Measurements from ENCODE around the gene EPN2. TPM values are rescaled to one million over a fixed set of nuclear protein-coding genes. Genes with fewer than 3 reads are reported as not detected.

The EPN2 gene
- total and polyA plus RNA-seq, 3 donors from 2014 or later, result 60.0 to 66.5 (median 61.1) TPM

GRCh38 chr17:19296786-19297778 lies 59.9 kb downstream of the EPN2 start:
- TF ChIP-seq CTCF (IDR thresholded peaks at IDR 0.05), result no peak
- TF ChIP-seq POLR2A (IDR thresholded peaks at IDR 0.05), result no peak
- WGBS, 2 donors, result 78 to 81% methylated on average over 9 to 11 of the region's 11 CpGs
- H3K36me3 ChIP-seq (ENCODE audit: low read depth, missing control alignments), result no peaks in the 10 kb centered on the region
- no peaks in the 10 kb centered on the region for H3K27me3 ChIP-seq
- H3K27ac ChIP-seq, result no peak overlapping the region
- intact Hi-C loops (cut with DNase I; ENCODE audit: low total_unique reads), result no loop called here
- no peaks in the 10 kb centered on the region for H3K9me3 ChIP-seq
- no peak overlapping the region for H3K4me3 ChIP-seq
- DNase-seq, result no peak
- H3K4me1 ChIP-seq, result peaks cover 12% of the 10 kb centered on the region

- Histone ChIP-seq H3K36me3 (ENCODE audit: low read depth, missing control alignments) (no peaks in the 10 kb centered on the region), H3K27me3 (no peaks in the 10 kb centered on the region), H3K4me1 (peaks cover 24% of the 10 kb centered on the region), H3K27ac (peak overlapping the region in 1 of 2 donors; percentile 74), H3K9me3 (no peaks in the 10 kb centered on the region), H3K4me3 (no peak overlapping the region)
- TF ChIP-seq POLR2A (IDR thresholded peaks at IDR 0.05), result no peak
- no peak for TF ChIP-seq CTCF (IDR thresholded peaks at IDR 0.05)
- intact Hi-C loops (cut with DNase I; ENCODE audit: low total_unique reads), result no loop called here
- DNase-seq, result no peak
- WGBS, 2 donors, result 52 to 60% methylated on average over 6 of the region's 6 CpGs
These were observed 61.5 kb downstream of the EPN2 start for GRCh38 chr17:19298569-19299213.

GRCh38 chr17:19299214-19299747 lies 62.1 kb downstream of the EPN2 start:
- Histone ChIP-seq H3K4me3 (no peak overlapping the region), H3K4me1 (peaks cover 27% of the 10 kb centered on the region), H3K9me3 (no peaks in the 10 kb centered on the region), H3K27me3 (no peaks in the 10 kb centered on the region), H3K36me3 (ENCODE audit: low read depth, missing control alignments) (no peaks in the 10 kb centered on the region), H3K27ac (no peak overlapping the region)
- DNase-seq, result no peak
- TF ChIP-seq POLR2A (IDR thresholded peaks at IDR 0.05) (no peak), CTCF (IDR thresholded peaks at IDR 0.05) (no peak)
- 82 to 84% methylated on average over 4 of the region's 4 CpGs for WGBS, 2 donors
- intact Hi-C loops (cut with DNase I; ENCODE audit: low total_unique reads), result no loop called here

- no peaks in the 10 kb centered on the region for H3K9me3 ChIP-seq
- peaks cover 33% of the 10 kb centered on the region for H3K4me1 ChIP-seq
- no peaks in the 10 kb centered on the region for H3K36me3 ChIP-seq (ENCODE audit: low read depth, missing control alignments)
- 96 to 100% methylated on average over 7 of the region's 7 CpGs for WGBS, 2 donors
- intact Hi-C loops (cut with DNase I; ENCODE audit: low total_unique reads), result no loop called here
- no peak for DNase-seq
- H3K27ac ChIP-seq, result no peak overlapping the region
- TF ChIP-seq CTCF (IDR thresholded peaks at IDR 0.05), result no peak
- TF ChIP-seq POLR2A (IDR thresholded peaks at IDR 0.05), result no peak
- H3K4me3 ChIP-seq, result no peak overlapping the region
- H3K27me3 ChIP-seq, result no peaks in the 10 kb centered on the region
These were observed 62.7 kb downstream of the EPN2 start for GRCh38 chr17:19299866-19300265.

Data from testis (tissue), 3 donors.